Measurements from ENCODE around the gene GNAT1. TPM values are rescaled to one million over a fixed set of nuclear protein-coding genes. Genes with fewer than 3 reads are reported as not detected.

GNAT1 gene
- total and polyA plus RNA-seq, 2 donors (not counting 1 experiment from before 2014, with no cell fraction given) = not detected

- peaks cover 15 to 23% of the 10 kb centered on the region in 2 donors for H3K4me1 ChIP-seq (ENCODE audit: control insufficient read depth in 2 of 2, insufficient read depth in 2 of 2, low read length in 2 of 2)
- H3K27me3 Mint-ChIP-seq = peaks cover 44% of the 10 kb centered on the region
- peaks cover 0 to 64% (median 26%) of the 10 kb centered on the region in 4 experiments for H3K27me3 ChIP-seq (replicated peaks in 1 of 4; ENCODE audit: control extremely low read depth in 1 of 4, control insufficient read depth in 3 of 4, insufficient read depth in 4 of 4, low read length in 3 of 4)
- peaks cover 2% of the 10 kb centered on the region for H3K4me1 Mint-ChIP-seq
- no peak for DNase-seq
- no peak overlapping the region for H3K4me3 ChIP-seq (ENCODE audit: control extremely low read depth in 1 of 5, extremely low read depth in 1 of 5, insufficient read depth in 1 of 5, low read depth in 2 of 5, low read length in 4 of 5)
- H3K27ac Mint-ChIP-seq = no peak overlapping the region
- ChIA-PET POLR2A (no interaction called here), CTCF (interaction anchor here (0.8 to 2.2 kb wide), 3 partner anchors 10 to 44 kb away, joined by 3 to 11 read pairs (median 5); no protein-coding TSS in a partner anchor)
- H2AFZ ChIP-seq (ENCODE audit: insufficient read depth, low read depth, low read length, poor library complexity, severe bottlenecking) = no peak overlapping the region
- H3K79me2 ChIP-seq (ENCODE audit: control insufficient read depth, insufficient read depth, low read length) = no peaks in the 10 kb centered on the region
- H3K36me3 ChIP-seq (replicated peaks in 1 of 2; ENCODE audit: control extremely low read depth in 1 of 2, control insufficient read depth in 1 of 2, extremely low read depth in 1 of 2, insufficient read depth in 2 of 2, low read length in 1 of 2) = no peaks in the 10 kb centered on the region
- 90% methylated on average over 16 of the region's 16 CpGs for WGBS (ENCODE audit: insufficient coverage)
- no peak for ATAC-seq (ENCODE audit: low read depth)
- no peaks in the 10 kb centered on the region for H4K20me1 ChIP-seq (ENCODE audit: control insufficient read depth, insufficient read depth, low read length, poor library complexity, severe bottlenecking)
- no peak overlapping the region for H3K4me2 ChIP-seq (replicated peaks; ENCODE audit: low read depth, low read length, poor library complexity, severe bottlenecking)
- H3K9ac ChIP-seq (ENCODE audit: low read length) = no peak overlapping the region
- H3K9me3 Mint-ChIP-seq (ENCODE audit: insufficient read depth) = no peaks in the 10 kb centered on the region
- H3K4me3 Mint-ChIP-seq = peak overlapping the region; percentile 29
- TF ChIP-seq EZH2 (IDR thresholded peaks at IDR 0.05; ENCODE audit: borderline replicate concordance, insufficient read depth, low read depth, low read length, poor library complexity, severe bottlenecking) (no peak), CTCF (IDR thresholded peaks at IDR 0.05) (no peak)
- peaks cover 0 to 14% (median 0%) of the 10 kb centered on the region in 3 donors for H3K9me3 ChIP-seq (ENCODE audit: control extremely low read depth in 1 of 3, control insufficient read depth in 2 of 3, insufficient read depth in 1 of 3, low read length in 2 of 3)
- H3K27ac ChIP-seq (ENCODE audit: low read length in 2 of 2) = no peak overlapping the region
- intact Hi-C loops (cut with micrococcal nuclease) = no loop called here
These were observed 11.1 kb downstream of the GNAT1 start for GRCh38 chr3:50202353-50203112.
